Omental fat pad (tissue), 4 donors: ENCODE data around the gene MND1. TPM values are rescaled to one million over a fixed set of nuclear protein-coding genes. Genes with fewer than 3 reads are reported as not detected.

Experiments
- ATAC-seq: fragments of 150-250 bp; one replicate; pipeline ENCODE4 v1.9.1; 2016; ENCODE audit warnings: mild to moderate bottlenecking, moderate library complexity; ENCODE audit not compliant: low FRiP score
- DNase-seq: peaks from one replicate; pipeline ENCODE4 v3.0.0-alpha.2; 2019; ENCODE audit warnings: low spot score
- total RNA-seq, 4 donors: library from RNA; depleted of rRNA; stranded (reverse); fragments of >200 nt; gene quantifications; one replicate each; pipeline ENCODE4 v1.1.0, GENCODE V29; 2016
- TF ChIP-seq, protein P1 (sequence below), 3 donors: fragments of 450-650 bp; IDR thresholded peaks; one replicate each; pipeline ENCODE4 v1.5.1; 2016 to 2017; ENCODE audit warnings: antibody characterized with exemption in 3 of 3, mild to moderate bottlenecking in 3 of 3, moderate library complexity in 2 of 3

The MND1 gene
- total RNA-seq, 4 donors from 2014 or later, result 1.6 TPM; not detected in 3

DNA sequence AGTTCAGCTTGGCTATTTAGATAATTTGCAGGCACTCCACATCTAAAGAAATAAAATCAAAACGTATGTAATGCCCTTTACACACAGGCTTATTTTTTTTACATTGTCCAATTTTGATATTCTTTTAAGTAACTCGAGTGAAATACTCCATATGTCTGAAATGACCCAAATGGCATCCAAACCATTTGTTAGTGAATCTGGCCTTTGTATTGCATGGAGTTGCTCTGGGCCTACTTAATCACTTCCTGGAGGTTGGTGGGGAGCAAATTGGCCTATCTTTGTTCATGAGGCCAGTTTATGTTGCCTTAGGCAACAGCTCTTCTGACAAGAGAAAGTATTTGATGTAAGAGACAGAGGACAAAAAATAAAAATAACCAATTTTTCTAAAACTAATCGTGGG, 74.1 kb downstream of the MND1 start:
- no peak for ATAC-seq
- TF ChIP-seq, protein P1, sequence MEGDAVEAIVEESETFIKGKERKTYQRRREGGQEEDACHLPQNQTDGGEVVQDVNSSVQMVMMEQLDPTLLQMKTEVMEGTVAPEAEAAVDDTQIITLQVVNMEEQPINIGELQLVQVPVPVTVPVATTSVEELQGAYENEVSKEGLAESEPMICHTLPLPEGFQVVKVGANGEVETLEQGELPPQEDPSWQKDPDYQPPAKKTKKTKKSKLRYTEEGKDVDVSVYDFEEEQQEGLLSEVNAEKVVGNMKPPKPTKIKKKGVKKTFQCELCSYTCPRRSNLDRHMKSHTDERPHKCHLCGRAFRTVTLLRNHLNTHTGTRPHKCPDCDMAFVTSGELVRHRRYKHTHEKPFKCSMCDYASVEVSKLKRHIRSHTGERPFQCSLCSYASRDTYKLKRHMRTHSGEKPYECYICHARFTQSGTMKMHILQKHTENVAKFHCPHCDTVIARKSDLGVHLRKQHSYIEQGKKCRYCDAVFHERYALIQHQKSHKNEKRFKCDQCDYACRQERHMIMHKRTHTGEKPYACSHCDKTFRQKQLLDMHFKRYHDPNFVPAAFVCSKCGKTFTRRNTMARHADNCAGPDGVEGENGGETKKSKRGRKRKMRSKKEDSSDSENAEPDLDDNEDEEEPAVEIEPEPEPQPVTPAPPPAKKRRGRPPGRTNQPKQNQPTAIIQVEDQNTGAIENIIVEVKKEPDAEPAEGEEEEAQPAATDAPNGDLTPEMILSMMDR (IDR thresholded peaks at IDR 0.05), result no peak
- DNase-seq, result no peak

DNA sequence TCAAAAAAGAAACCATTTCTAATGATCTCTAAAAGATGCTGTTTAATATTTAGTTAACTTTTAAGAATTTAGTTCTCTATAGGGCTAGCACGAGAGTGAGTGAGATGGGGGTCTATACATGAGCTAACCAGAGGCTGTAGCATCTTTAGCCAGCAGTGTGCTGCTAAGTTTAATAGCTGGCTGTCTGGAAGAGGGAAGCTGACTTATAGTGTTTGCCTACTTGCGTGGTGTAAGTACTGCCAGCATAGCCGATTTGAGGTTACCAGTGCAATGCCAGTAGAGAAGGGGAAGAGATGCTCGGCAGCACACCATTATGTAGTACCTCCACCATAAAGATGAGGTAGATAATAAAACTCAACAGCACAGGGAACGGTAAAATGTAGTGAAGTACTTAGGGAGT, 74.5 kb downstream of the MND1 start:
- ATAC-seq (no peak), DNase-seq (no peak)
- TF ChIP-seq, protein P1 (IDR thresholded peaks at IDR 0.05), result no peak

DNA sequence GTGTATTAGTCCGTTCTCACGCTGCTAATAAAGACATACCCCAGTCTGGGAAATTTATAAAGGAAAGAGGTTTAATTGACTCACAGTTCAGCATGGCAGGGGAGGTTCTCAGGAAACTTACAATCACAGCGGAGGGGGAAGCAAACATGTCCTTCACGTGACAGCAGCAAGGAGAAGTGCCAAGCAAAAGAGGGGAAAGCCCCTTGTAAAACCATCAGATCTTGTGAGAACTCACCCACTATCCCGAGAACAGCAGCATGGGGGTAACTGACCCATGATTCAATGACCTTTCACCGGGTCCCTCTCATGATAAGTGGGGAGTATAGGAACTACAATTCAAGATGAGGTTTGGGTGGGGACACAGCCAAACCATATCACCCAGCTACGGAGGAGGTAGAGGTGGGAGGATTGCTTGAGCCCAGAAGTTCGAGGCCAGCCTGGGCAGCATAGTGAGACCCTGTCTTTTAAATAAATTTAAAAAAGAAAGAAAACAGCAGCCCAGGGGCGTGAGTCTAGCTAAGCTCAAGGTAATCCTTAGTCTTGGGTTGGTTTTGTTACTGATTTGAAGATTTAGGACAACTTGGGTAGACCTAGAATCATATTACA, 75.3 kb downstream of the MND1 start:
- TF ChIP-seq, protein P1 (IDR thresholded peaks at IDR 0.05), result no peak
- ATAC-seq (no peak), DNase-seq (no peak)

DNA sequence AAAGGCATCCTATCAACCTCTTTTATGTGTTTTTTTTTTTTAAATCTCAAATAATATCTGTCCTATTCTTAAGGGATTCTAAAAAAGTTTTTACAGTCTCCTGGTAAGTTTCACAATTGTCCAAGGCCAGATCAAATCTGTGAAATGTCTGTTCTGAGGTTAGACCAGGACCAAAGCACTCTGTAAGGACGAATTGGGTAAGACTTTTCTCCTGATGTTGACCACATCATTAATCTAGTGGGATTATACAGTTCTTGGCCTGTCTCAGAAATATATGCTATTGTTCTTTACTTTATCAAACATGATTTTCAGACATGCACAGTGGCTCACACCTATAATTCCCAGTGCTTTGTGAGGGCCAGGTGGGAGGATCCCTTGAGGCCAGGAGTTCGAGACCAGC, 75.9 kb downstream of the MND1 start:
- TF ChIP-seq, protein P1 (IDR thresholded peaks at IDR 0.05), result no peak
- no peak for DNase-seq
- ATAC-seq, result no peak

DNA sequence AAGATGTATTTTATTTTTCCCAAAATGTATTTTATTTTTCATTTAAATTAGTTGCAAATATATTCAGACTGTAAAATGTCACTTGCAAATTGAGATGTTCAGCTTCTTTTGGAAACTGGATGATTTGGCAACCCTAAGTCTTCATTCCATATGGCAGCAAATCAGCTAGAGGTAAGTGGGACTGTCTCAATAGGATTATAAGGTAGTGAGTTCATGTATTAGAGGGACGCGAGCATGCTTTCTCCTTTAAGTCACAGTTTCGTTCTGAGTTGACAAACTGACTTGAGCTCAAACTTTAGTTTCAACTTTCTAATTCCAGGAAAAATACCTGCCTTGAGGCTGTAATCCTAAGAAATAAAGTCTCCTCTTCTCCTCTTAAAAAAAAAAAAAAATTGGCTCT, 77.5 kb downstream of the MND1 start:
- ATAC-seq, result no peak
- DNase-seq, result no peak
- TF ChIP-seq, protein P1 (IDR thresholded peaks at IDR 0.05), result no peak

DNA sequence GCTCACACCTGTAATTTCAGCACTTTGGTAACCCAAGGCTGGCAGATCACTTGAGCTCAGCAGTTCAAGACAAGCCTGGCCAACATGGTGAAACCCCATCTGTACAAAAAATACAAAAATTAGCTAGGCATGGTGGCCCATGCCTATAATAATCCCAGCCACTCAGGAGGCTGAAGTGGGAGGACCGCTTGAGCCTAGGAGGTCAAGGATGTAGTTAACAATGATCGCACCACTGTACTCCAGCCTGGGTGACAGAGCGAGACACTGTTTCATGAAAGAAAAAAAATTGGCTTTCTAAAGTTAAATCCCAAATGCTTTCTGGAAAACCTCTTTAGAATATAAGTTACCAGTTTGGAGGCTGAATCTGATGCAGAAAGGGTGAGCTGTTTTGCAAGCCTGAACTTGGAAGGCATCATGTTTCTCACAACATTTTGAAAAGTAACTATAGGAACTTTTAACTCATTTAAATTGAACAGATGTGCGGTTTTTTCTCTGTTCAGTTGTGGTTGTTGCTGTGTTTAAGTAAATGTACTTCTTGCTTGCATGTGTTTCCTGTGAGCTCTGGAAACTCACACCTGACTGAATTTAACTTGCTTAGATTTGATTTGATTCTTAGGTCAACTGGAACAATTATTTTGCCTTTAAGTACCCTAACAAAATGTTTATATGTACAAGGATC, 81.9 kb downstream of the MND1 start:
- ATAC-seq (no peak), DNase-seq (no peak)
- TF ChIP-seq, protein P1 (IDR thresholded peaks at IDR 0.05), result no peak
